ENCODE results near the gene TTLL11.

DNA sequence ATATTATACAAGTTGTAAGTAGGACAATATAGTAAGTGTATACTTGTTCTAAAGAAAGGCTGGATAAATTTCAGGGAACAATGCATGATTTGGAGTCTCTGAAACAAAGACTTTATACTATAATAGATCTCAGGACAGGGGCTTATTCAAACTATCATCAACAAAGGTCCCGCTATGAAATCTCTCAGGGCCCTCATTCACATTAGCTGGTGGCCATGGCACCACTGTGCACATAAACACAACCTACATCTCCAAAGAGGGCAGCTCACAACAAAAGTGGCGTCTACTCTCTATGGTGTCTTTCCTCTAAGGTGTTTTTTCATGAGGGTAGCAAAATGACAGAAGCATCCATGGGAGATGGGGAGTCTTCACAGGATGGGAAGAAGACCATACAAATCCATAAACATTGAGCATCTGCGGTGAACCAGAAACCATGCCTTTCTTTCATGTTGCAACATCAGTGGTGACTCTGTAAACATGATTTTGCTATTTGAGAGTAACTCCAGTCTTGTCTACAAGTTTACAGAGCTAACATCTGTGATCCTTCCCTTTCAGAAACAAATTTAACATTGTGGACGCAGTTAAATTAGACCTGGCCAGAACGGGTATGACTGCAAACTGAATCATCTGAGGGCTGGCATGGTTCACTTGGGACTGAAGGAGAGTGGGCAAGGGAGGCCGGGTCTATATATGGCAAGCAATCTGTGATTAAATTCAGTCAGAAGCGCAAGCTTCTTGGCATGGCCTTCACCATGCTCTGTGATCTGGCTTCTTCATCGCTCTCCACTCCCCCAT is 5.5 kb downstream of the TTLL11 start:
- TF ChIP-seq EZH2 (IDR thresholded peaks at IDR 0.05; ENCODE audit: low read length, unreplicated experiment) (no peak), EZH2phosphoT487 (IDR thresholded peaks at IDR 0.05; ENCODE audit: borderline replicate concordance, low read length) (no peak)
